B cell (primary cell): ENCODE data around the gene ARPC4. TPM values are rescaled to one million over a fixed set of nuclear protein-coding genes. Genes with fewer than 3 reads are reported as not detected.

Experiments
- ATAC-seq: fragments of 200-7000 bp; cut with Tn5 transposase; one replicate; pipeline ENCODE4 v1.10.0; 2021; ENCODE audit warnings: low read depth, mild to moderate bottlenecking, moderate number of reproducible peaks, moderate library complexity
- CTCF ChIA-PET: fragments of 350-600 bp; sonication (Branson Sonifier 250); formaldehyde crosslinking; loops from one replicate; lab custom pipeline; 2021; ENCODE audit warnings: antibody characterized with exemption, inconsistent platforms; lab: Charles Lee
- POLR2A ChIA-PET: fragments of 350-600 bp; sonication (Branson Sonifier 250); formaldehyde crosslinking; loops from one replicate; lab custom pipeline; 2021; ENCODE audit warnings: antibody characterized with exemption; lab: Charles Lee
- DNase-seq: peaks from one replicate; pipeline ENCODE4 v3.0.0; 2013
- H2AFZ ChIP-seq: 2 replicates; pipeline ENCODE4 v1.6.1; 2012; ENCODE audit warnings: mild to moderate bottlenecking, low read depth, low read length; ENCODE audit not compliant: insufficient read depth, poor library complexity, severe bottlenecking
- H3K27ac ChIP-seq, 2 donors: 1 replicate in 1 of 2; 2 replicates in 1 of 2; pipeline ENCODE4 v1.5.1; 2012 to 2013; ENCODE audit warnings: low read length in 2 of 2, mild to moderate bottlenecking in 2 of 2, moderate library complexity in 1 of 2
- H3K27me3 ChIP-seq, 4 experiments: fragments of 200-600 bp in 1 of 4; sonication (generic) in 1 of 4; replicated peaks in 1 of 4; 1 replicate in 2 of 4; 2 replicates in 2 of 4; pipeline versions ENCODE4 v1.6.1 to v1.7.0; 2013 to 2016; ENCODE audit warnings: low read length in 3 of 4, mild to moderate bottlenecking in 2 of 4, mixed read lengths in 1 of 4, moderate library complexity in 1 of 4; ENCODE audit not compliant: insufficient read depth in 4 of 4, control insufficient read depth in 3 of 4; ENCODE audit errors: control extremely low read depth in 1 of 4
- H3K36me3 ChIP-seq, 2 experiments: replicated peaks in 1 of 2; 1 replicate in 1 of 2; 2 replicates in 1 of 2; pipeline versions ENCODE4 v1.6.1 to v1.7.1; 2013; ENCODE audit warnings: low read length in 1 of 2; ENCODE audit not compliant: insufficient read depth in 2 of 2, control insufficient read depth in 1 of 2; ENCODE audit errors: control extremely low read depth in 1 of 2, extremely low read depth in 1 of 2
- H3K4me1 ChIP-seq, 2 donors: fragments of 200-600 bp in 1 of 2; sonication (generic) in 1 of 2; 1 replicate in 1 of 2; 2 replicates in 1 of 2; pipeline versions ENCODE4 v1.5.1 to v1.6.1; 2013 to 2017; ENCODE audit warnings: low read length in 2 of 2; ENCODE audit not compliant: control insufficient read depth in 2 of 2, insufficient read depth in 2 of 2
- H3K4me2 ChIP-seq: replicated peaks from 2 replicates; pipeline ENCODE3; 2012; ENCODE audit warnings: mild to moderate bottlenecking, low read depth, low read length; ENCODE audit not compliant: poor library complexity, severe bottlenecking
- H3K4me3 ChIP-seq, 5 experiments: fragments of 200-600 bp in 1 of 5; sonication (generic) in 1 of 5; 1 replicate in 3 of 5; 2 replicates in 2 of 5; pipeline versions ENCODE4 v1.5.1 to v1.7.0; 2011 to 2016; ENCODE audit warnings: low read length in 4 of 5, mild to moderate bottlenecking in 4 of 5, low read depth in 2 of 5, control low read depth in 1 of 5, moderate library complexity in 1 of 5; ENCODE audit not compliant: insufficient read depth in 1 of 5; ENCODE audit errors: control extremely low read depth in 1 of 5, extremely low read depth in 1 of 5
- H3K79me2 ChIP-seq: fragments of 200-600 bp; sonication (generic); one replicate; pipeline ENCODE4 v1.6.0; 2016; ENCODE audit warnings: low read length; ENCODE audit not compliant: control insufficient read depth, insufficient read depth
- H3K9ac ChIP-seq: fragments of 200-600 bp; sonication (generic); 2 replicates; pipeline ENCODE4 v1.6.1; 2017; ENCODE audit warnings: mild to moderate bottlenecking, low read length, moderate library complexity
- H3K9me3 ChIP-seq, 3 donors: one replicate each; pipeline versions ENCODE4 v1.6.1 to v1.7.1; 2013; ENCODE audit warnings: low read length in 2 of 3; ENCODE audit not compliant: control insufficient read depth in 2 of 3, insufficient read depth in 1 of 3; ENCODE audit errors: control extremely low read depth in 1 of 3
- H4K20me1 ChIP-seq: 2 replicates; pipeline ENCODE4 v1.6.0; 2012; ENCODE audit warnings: mild to moderate bottlenecking, low read length; ENCODE audit not compliant: insufficient read depth, control insufficient read depth, poor library complexity, severe bottlenecking
- H3K27ac Mint-ChIP-seq: one replicate; pipeline ENCODE4 v1.8.0; 2021; ENCODE audit warnings: mixed read lengths
- H3K27me3 Mint-ChIP-seq: one replicate; pipeline ENCODE4 v1.8.0; 2021; ENCODE audit warnings: mixed read lengths
- H3K4me1 Mint-ChIP-seq: one replicate; pipeline ENCODE4 v1.8.0; 2021; ENCODE audit warnings: mixed read lengths
- H3K4me3 Mint-ChIP-seq: one replicate; pipeline ENCODE4 v1.8.0; 2021; ENCODE audit warnings: mixed read lengths
- H3K9me3 Mint-ChIP-seq: one replicate; pipeline ENCODE4 v1.8.0; 2022; ENCODE audit warnings: mixed read lengths; ENCODE audit not compliant: insufficient read depth
- EZH2 ChIP-seq: IDR thresholded peaks from 2 replicates; pipeline ENCODE4 v1.6.1; 2012; ENCODE audit warnings: borderline replicate concordance, low read depth, mild to moderate bottlenecking, moderate library complexity, low read length; ENCODE audit not compliant: insufficient read depth, poor library complexity, severe bottlenecking
- WGBS: methylation state at CpG from one replicate; pipeline ENCODE4 v1.1.5; 2013; ENCODE audit warnings: missing lambda C conversion rate; ENCODE audit not compliant: insufficient coverage; 5-methylcytosine and 5-hydroxymethylcytosine counted together
- intact Hi-C: fragments of 100-400 bp; cut with micrococcal nuclease; formaldehyde crosslinking; loops from one replicate; pipeline ENCODE4 v1.10.0; 2022
- polyA plus RNA-seq: library from polyadenylated mRNA; depleted of rRNA; stranded (reverse); fragments of >200 nt; gene quantifications from 2 replicates; pipeline ENCODE4 v1.2.3, GENCODE V29; 2012
- total RNA-seq, 2 donors: library from RNA; stranded (reverse); fragments of 120-200 nt in 1 of 2; gene quantifications; 1 replicate in 1 of 2; 2 replicates in 1 of 2; pipeline versions ENCODE4 v1.2.3 to v1.2.4, GENCODE V29; 2013 to 2022
- TF ChIP-seq, protein P1 (sequence below): fragments of 200-600 bp; IDR thresholded peaks from one replicate; pipeline ENCODE4 v1.8.0; 2022; ENCODE audit warnings: antibody characterized with exemption, mild to moderate bottlenecking

The ARPC4 gene
- total and polyA plus RNA-seq, 2 donors (not counting 1 experiment from before 2014, with no cell fraction given), result 110 to 174 TPM

GRCh38 chr3:9760779-9761505 lies 31.9 kb upstream of the ARPC4 start:
- H3K36me3 ChIP-seq, result peaks cover 3 to 42% of the 10 kb centered on the region in 2 experiments
- WGBS, result 95% methylated on average over 6 of the region's 10 CpGs
- no peak overlapping the region for H3K4me2 ChIP-seq
- H3K27ac ChIP-seq, result no peak overlapping the region
- DNase-seq (no peak), ATAC-seq (no peak)
- no peaks in the 10 kb centered on the region for H3K4me1 Mint-ChIP-seq
- intact Hi-C loops, result no loop called here
- H4K20me1 ChIP-seq, result peaks cover 6% of the 10 kb centered on the region
- no peak overlapping the region for H3K4me3 ChIP-seq
- H3K4me1 ChIP-seq, result no peaks in the 10 kb centered on the region
- H3K27me3 ChIP-seq, result no peaks in the 10 kb centered on the region
- peaks cover 7% of the 10 kb centered on the region for H3K79me2 ChIP-seq
- H3K27me3 Mint-ChIP-seq, result no peaks in the 10 kb centered on the region
- no peaks in the 10 kb centered on the region for H3K9me3 Mint-ChIP-seq
- no peak overlapping the region for H3K4me3 Mint-ChIP-seq
- H3K9ac ChIP-seq, result no peak overlapping the region
- TF ChIP-seq EZH2, result no peak
- TF ChIP-seq, protein P1, sequence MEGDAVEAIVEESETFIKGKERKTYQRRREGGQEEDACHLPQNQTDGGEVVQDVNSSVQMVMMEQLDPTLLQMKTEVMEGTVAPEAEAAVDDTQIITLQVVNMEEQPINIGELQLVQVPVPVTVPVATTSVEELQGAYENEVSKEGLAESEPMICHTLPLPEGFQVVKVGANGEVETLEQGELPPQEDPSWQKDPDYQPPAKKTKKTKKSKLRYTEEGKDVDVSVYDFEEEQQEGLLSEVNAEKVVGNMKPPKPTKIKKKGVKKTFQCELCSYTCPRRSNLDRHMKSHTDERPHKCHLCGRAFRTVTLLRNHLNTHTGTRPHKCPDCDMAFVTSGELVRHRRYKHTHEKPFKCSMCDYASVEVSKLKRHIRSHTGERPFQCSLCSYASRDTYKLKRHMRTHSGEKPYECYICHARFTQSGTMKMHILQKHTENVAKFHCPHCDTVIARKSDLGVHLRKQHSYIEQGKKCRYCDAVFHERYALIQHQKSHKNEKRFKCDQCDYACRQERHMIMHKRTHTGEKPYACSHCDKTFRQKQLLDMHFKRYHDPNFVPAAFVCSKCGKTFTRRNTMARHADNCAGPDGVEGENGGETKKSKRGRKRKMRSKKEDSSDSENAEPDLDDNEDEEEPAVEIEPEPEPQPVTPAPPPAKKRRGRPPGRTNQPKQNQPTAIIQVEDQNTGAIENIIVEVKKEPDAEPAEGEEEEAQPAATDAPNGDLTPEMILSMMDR, result no peak
- H3K27ac Mint-ChIP-seq, result no peak overlapping the region
- CTCF ChIA-PET, result interaction anchor here (0.6 kb wide), 1 partner anchor 16 kb away, joined by 4 read pairs; no protein-coding TSS in a partner anchor
- H3K9me3 ChIP-seq, result peaks cover 0 to 3% (median 0%) of the 10 kb centered on the region in 3 donors
- POLR2A ChIA-PET, result no interaction called here
- no peak overlapping the region for H2AFZ ChIP-seq

DNA sequence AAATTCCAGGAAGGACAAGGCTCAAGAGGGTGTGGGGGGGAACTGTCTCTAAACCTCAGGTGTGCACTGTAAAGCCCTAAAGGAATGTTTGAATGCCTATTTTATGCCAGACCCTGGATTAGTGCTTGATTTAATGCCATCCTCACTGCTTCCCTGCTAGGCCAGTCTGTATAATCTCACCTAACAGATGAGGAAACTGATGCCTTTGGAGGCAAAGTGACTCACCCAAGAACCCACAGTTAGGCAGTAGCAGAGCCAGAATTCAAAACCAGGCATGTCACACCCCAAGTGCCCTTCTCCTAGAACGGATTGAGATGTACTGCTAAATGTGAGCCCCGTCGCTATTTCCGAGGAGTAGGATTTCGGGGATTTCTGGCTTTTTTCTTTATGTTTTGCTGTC lies 31.0 kb upstream of the ARPC4 start:
- Histone ChIP-seq H3K79me2 (peaks cover 3% of the 10 kb centered on the region), H2AFZ (no peak overlapping the region), H3K4me2 (no peak overlapping the region), H3K9ac (no peak overlapping the region), H3K27ac (no peak overlapping the region), H3K36me3 (peaks cover 5 to 32% of the 10 kb centered on the region in 2 experiments), H3K4me3 (no peak overlapping the region), H3K9me3 (peaks cover 0 to 3% (median 0%) of the 10 kb centered on the region in 3 donors), H3K27me3 (no peaks in the 10 kb centered on the region), H4K20me1 (peaks cover 4% of the 10 kb centered on the region), H3K4me1 (no peaks in the 10 kb centered on the region)
- Mint-ChIP-seq H3K27ac (peak overlapping the region; percentile 10), H3K9me3 (no peaks in the 10 kb centered on the region), H3K4me1 (no peaks in the 10 kb centered on the region), H3K4me3 (no peak overlapping the region), H3K27me3 (no peaks in the 10 kb centered on the region)
- ChIA-PET POLR2A (interaction anchor here (0.7 kb wide), 1 partner anchor 28 kb away, joined by 3 read pairs; no protein-coding TSS in a partner anchor), CTCF (no interaction called here)
- intact Hi-C loops, result no loop called here
- no peak for DNase-seq
- WGBS, result 100% methylated on average over 5 of the region's 5 CpGs
- TF ChIP-seq EZH2, result no peak
- TF ChIP-seq, protein P1, result no peak
- ATAC-seq, result no peak
